Endothelial cell of hepatic sinusoid (primary cell): ENCODE results near the gene MORN1.

Source experiments
- in situ Hi-C: cut with HindIII; loops from 2 replicates; pipeline ENCODE4 v1.10.0; 2017; ENCODE audit warnings: low sequenced_read_pairs

MORN1 gene

GRCh38 chr1:2406451-2407041 is 15.2 kb upstream of the MORN1 start:
- in situ Hi-C loops = no loop called here

DNA sequence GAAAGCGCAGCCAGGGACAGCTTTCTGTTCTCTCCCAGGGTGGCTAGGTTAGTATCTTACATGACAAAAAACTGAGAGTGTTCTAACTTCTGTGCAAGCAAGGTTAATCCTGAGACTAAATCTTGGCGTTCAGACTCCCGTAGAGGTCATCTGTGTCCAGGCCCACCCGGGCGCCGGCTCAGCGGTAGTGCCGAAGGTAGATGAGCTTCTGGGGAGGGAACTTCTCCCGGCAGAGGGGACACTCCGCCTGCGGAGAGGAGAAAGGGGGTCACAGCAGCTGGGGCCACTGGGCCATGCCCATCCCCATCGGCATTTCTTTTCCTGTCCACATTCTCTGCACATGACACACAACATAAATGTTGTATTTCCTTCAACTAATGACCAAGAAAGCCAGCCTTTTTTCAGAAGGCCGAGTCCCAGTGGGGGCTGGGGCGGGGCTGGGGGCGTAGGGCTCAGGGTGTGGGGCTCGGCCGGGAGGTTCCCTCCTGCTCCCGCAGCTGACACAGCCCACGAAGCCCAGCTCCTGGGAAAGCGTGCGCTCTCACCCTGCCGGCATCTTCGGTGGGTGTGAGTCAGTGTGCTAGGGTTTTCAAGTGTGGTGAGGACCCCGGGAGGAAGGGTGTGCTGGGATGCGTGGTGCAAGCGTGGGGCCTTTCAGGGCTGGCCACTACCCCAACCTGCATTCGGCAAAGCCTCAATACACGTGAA is 14.4 kb upstream of the MORN1 start:
- in situ Hi-C loops = no loop called here

- in situ Hi-C loops = no loop called here
Measured at GRCh38 chr1:2404890-2405511, 13.6 kb upstream of the MORN1 start.

GRCh38 chr1:2404142-2404889 is 13.0 kb upstream of the MORN1 start:
- in situ Hi-C loops = no loop called here

- in situ Hi-C loops = no loop called here
Measured at GRCh38 chr1:2403273-2403672, 11.9 kb upstream of the MORN1 start.

GRCh38 chr1:2402420-2402819 is 11.1 kb upstream of the MORN1 start:
- in situ Hi-C loops = no loop called here

- in situ Hi-C loops = no loop called here
Measured at GRCh38 chr1:2400950-2401649, 9.7 kb upstream of the MORN1 start.

DNA sequence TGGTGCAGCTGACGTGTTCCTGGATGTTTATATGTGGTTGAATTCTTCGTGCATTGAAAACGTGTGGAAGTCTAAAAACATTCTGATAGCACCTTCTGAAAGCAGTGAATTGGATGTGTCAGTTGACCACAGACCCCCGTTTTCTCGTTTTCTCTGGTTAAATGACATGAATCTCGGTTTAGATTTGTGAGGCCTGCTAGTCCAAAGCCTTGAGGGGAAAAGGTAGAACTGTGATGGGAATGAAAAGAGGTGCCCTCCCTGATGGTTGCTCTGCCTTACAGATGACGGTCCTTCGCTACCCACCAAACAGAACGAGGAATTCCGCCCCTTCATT is 9.2 kb upstream of the MORN1 start:
- in situ Hi-C loops = no loop called here

DNA sequence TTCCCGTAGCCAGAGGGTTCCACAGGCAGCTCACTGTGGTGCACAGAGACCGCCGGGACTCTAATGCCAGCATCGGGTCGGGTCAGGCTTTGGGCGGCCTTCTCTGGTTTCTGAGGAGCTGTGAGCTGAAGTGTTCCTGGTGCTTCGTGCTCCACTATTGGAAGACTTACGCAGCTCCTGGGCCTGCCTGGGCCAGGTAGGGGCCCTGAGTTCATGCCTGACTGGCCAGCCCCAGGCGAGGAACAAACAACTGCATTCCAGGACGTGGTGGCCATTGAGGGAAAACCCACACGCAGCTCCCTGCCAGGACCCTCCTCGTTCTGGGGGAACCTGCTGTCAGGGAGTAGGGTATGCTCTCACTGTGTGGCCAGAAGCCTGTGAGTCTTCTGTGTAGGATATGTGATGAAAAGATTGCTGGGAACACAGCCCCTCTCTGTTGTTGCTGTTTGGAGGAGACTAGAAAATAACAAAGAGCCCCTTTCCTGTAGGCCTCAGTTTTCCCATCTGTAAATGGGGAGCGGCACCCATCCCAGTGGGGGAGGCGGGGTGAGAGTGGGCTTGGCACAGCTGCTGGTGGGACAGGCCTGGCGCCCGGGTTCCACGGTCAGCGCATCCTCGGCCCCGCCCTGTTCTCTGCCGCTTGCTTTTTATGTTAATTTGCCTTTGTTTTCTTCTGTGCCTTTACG is 8.7 kb upstream of the MORN1 start:
- in situ Hi-C loops = loop anchor here (5.0 kb wide), 1 partner anchor 98 kb away; no protein-coding TSS in a partner anchor

DNA sequence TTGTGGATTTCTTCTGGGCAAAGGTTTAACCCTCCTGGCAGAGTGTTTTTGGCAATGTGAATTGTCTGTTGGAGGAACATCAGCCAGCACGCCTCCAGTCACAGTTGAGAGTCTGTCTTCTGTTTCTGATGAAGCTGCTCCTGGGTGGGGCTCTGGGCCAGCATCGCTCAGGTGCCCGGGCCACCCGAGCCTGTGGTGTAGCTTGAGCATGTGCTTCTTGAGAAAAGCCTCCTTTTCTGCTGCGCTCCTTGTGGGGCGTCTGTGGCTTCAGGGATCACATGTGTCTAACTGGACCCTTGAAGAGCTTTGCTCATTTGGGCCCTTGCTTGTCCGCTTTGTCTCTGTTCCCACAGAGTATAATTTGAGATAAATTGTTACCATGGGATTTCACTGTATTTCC is 7.5 kb upstream of the MORN1 start:
- in situ Hi-C loops = loop anchor here (5.0 kb wide), 1 partner anchor 97 kb away; no protein-coding TSS in a partner anchor

- in situ Hi-C loops = loop anchor here (5.0 kb wide), 1 partner anchor 95 kb away; no protein-coding TSS in a partner anchor
Measured at GRCh38 chr1:2397007-2397679, 5.8 kb upstream of the MORN1 start.

- in situ Hi-C loops = loop anchor here (5.0 kb wide), 1 partner anchor 94 kb away; no protein-coding TSS in a partner anchor
Measured at GRCh38 chr1:2396476-2396875, 5.1 kb upstream of the MORN1 start.

DNA sequence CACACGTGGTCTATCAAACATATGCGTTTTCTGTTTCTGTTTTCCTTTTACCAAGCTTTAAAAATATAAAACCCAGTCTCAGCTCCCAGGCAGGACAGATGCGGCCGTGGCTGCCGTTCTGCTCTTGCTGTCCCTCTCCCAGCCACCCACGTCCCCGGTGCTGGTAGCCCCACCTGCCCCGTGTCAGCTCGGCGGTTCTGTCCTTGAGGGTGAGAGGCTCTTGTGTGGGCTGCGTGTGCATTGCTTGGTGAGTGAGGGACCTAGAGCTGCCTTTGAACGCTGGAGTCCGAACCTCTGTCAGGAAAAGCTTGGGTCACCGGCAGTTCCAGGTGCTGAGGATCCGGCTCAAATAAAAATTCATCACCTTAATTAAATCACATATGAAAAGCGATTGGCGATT is 4.7 kb upstream of the MORN1 start:
- in situ Hi-C loops = loop anchor here (5.0 kb wide), 1 partner anchor 94 kb away; no protein-coding TSS in a partner anchor

DNA sequence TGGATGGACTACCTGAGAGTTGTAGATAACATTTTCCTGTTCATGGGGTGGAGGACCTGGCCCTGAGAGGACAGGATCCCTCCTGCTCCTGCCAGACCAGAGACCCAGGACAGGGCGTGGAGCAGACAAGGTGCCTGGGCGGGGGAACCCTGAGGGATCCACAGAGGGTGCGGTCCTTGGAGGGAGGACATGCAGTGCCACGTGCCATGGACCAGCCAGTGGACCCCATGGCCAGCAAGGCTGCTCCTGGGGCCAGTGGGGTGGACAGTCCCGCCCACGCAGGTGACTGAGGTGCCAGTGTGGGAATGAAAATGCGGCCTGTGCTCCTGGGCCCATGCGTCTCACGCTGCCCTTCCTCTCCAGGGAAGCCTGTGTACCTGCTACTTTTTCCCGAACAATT is 3.9 kb upstream of the MORN1 start:
- in situ Hi-C loops = loop anchor here (5.0 kb wide), 1 partner anchor 93 kb away; no protein-coding TSS in a partner anchor

DNA sequence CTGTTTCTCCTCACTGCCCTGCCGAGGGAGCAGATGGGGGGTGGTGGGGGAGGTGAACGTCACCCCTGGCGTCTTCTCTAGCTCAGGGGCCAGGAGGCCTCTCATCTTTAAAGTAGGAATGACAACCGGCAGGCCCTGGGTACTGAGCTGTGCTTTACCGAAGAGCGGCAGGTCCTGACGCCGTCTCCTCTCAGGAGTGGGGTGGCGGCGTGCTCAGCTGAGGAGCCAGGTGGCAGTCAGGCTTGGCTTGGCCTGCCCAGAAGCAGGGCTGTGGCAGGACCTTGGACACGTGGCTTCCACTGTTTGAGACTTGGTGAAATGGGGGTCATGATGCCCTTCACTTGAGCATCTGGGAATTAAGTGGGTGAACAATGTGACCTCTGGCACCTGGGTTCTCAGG is 3.4 kb upstream of the MORN1 start:
- in situ Hi-C loops = loop anchor here (5.0 kb wide), 1 partner anchor 92 kb away; no protein-coding TSS in a partner anchor

DNA sequence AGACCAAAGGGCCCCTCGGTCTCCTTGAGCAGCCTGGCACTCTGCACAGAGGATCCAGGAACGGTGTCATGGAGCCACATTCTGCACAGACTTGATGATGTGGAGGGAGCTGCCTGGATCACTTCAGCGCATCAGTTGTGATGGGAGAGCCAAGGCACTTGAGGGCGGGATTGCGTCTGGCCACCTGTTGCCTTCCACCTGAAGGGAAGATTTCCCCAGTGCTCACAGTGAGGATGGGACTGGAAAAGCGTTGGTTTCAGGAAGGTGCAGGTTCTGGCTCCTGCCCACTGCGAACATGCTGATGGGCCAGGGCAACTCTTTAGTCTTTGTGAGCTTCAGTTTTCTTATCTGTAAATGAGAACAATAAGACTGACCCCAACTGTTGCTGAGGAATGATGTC is 2.9 kb upstream of the MORN1 start:
- in situ Hi-C loops = no loop called here

DNA sequence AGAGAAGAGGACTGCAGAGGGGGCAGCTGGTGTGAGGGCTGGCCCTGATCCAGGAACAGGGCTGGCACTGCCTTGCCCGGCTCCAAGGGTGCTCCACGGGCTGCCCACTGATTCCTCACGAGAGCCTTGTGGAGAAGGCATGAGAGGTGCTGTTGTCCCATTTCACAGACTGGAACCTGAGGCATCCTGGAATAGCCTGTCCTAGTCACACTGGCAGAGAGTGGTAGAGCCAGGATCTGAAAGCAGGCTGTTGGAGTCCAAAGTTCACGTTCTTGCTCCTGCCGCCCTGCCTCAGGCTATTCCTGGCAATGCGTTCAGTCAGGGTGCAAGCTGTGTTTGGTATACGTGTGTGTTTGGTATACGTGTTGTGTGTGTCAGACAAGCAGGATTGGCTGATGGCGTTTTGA is 2.1 kb upstream of the MORN1 start:
- in situ Hi-C loops = no loop called here

DNA sequence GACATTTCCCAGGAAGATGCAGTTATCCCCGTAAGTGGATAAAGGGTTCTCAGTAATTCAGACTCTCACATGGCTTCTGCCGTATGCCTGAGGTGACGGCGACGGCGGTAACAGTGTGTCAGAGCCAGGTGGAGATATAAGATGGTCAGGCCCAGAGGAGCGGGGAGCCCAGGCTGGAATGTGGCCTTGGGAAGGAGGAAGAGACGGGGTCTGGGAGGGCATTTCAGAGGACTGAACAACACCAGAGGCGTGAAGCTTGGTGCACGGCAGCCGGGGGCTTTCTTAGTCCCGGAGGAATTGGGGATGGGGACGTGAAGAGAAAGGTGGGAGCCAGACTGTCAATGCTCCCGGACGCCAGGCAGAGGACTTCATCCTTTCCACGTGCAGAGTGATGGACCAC is 1.3 kb upstream of the MORN1 start:
- in situ Hi-C loops = no loop called here

DNA sequence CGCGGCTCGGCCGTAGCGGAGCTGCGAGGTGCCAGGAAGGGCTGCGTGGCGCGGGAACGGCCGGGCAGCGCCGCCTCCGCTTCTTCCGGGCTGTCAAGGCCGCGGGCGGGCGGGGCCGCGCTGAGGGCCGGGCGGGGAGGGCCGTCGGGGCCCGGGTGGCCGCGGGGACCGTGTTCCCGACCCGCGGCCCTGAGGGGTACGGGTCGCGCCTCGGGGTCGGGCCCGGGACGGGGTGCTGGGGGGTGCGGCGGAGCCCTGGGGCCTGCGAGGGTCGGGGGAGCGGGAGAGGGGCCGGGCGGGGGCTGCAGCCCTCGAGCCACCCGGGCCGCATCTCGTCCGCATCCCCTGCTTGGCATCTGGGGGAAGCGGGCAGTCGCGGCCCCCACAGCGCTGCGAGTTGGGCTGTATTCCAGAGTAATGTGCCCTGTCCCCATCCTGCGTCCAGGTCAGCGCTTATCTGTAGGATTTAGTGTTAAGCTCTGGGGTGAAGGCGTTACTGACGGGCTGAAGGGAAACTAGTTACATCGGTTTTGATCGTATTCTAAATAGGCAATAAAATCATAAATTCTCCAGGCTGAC is 666 bp upstream of the MORN1 start:
- in situ Hi-C loops = no loop called here
